Measurements from ENCODE around the gene CSAG3.
"Not testable (repeated sequence)": the region's sequence is repeated elsewhere in the genome, so short reads cannot be mapped to it uniquely, and the experiment has no call there.

CSAG3 gene

GRCh38 chrX:152758918-152759317 is at the start of gene CSAG3:
CSAG3 (plus strand) TSS chrX:152759218.
- not testable (repeated sequence) for DNase-seq

GRCh38 chrX:152713195-152713594 is 45.8 kb upstream of the CSAG3 start:
- not testable (repeated sequence) for DNase-seq

GRCh38 chrX:152713815-152714787 is 44.9 kb upstream of the CSAG3 start, which contains the start of gene MAGEA2B:
MAGEA2B (plus strand) TSS chrX:152714628; CDS start chrX:152717107, 2,479 bp downstream.
- DNase-seq = not testable (repeated sequence)

- DNase-seq = no peak
Measured at GRCh38 chrX:152725409-152725808, 33.6 kb upstream of the CSAG3 start.

GRCh38 chrX:152733261-152733975 is 25.6 kb upstream of the CSAG3 start, which contains the start of the genes CSAG1 and MAGEA12:
CSAG1 (minus strand) TSS chrX:152733721; CDS start chrX:152732460, 1,261 bp downstream.
MAGEA12 (plus strand) TSS chrX:152733757; CDS start chrX:152736162, 2,405 bp downstream.
- DNase-seq = peak; percentile 74 to 85

GRCh38 chrX:152734143-152734858 is 24.7 kb upstream of the CSAG3 start:
- not testable (repeated sequence) for DNase-seq

- DNase-seq = no peak
Measured at GRCh38 chrX:152735101-152735500, 23.9 kb upstream of the CSAG3 start.

- no peak for DNase-seq
Measured at GRCh38 chrX:152735860-152736511, 23.0 kb upstream of the CSAG3 start.

GRCh38 chrX:152736528-152736927 is 22.5 kb upstream of the CSAG3 start:
- not testable (repeated sequence) for DNase-seq

GRCh38 chrX:152738560-152738959 is 20.5 kb upstream of the CSAG3 start:
- no peak for DNase-seq

GRCh38 chrX:152753686-152754650 is 5.0 kb upstream of the CSAG3 start, which contains the start of gene MAGEA2:
MAGEA2 (minus strand) TSS chrX:152753842; CDS start chrX:152751363, 2,479 bp downstream.
- not testable (repeated sequence) for DNase-seq

- not testable (repeated sequence) for DNase-seq
Measured at GRCh38 chrX:152754871-152755270, 4.1 kb upstream of the CSAG3 start.

- not testable (repeated sequence) for DNase-seq
Measured at GRCh38 chrX:152759544-152759943, 526 bp downstream of the CSAG3 start.

GRCh38 chrX:152761582-152761981 is 2.6 kb downstream of the CSAG3 start:
- not testable (repeated sequence) for DNase-seq

GRCh38 chrX:152766562-152766961 is 7.5 kb downstream of the CSAG3 start:
- not testable (repeated sequence) for DNase-seq

- not testable (repeated sequence) for DNase-seq
Measured at GRCh38 chrX:152769549-152770289, 10.7 kb downstream of the CSAG3 start, which contains the start of gene MAGEA6. MAGEA6 (minus strand) TSS chrX:152769689; CDS start chrX:152767650, 2,039 bp downstream.

- DNase-seq = not testable (repeated sequence)
Measured at GRCh38 chrX:152787062-152787461, 28.0 kb downstream of the CSAG3 start.

GRCh38 chrX:152798945-152799344 is 39.9 kb downstream of the CSAG3 start:
- no peak for DNase-seq

- no peak for DNase-seq
Measured at GRCh38 chrX:152806035-152806434, 47.0 kb downstream of the CSAG3 start.
